ENCODE measurements around the gene TOR4A.

DNA sequence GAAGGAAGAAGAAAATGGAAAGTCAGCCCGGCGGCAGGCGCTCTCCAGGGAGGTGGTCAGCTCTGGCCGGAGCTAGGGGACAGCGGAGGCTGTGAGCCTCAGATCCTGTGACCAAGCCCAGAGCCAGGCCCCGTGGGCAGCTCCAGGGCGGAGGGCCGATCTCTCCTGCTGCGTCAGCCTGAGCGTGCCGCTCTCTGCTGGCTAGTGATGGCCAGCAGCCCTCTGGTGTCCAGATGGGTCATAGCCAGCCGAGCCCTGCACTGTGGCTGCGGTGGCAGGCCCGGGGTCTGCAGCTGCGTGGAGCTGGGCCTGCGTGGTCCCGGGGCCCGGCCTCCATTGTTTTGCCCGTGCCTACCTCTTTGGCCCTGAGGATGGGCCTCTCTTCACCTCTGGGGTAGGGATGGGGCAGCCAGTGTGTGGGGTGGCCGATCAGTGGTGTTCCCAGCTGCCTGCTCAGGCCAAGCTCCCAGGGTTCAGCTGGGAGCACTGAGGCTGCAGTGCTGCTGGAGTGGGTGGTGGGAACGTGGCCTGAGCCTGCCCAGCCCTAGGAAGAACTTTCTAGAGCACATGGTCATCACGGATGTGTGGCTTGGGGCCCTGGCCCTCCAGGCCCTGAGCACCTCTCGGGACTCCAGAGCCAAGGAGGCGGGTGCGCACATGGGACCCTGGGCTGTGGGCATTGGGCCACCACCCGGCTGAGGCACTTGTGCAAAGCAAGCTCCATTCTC, 41.6 kb downstream of the TOR4A start:
- TF ChIP-seq ZFP3 (CRISPR knock-in tag; IDR thresholded peaks at IDR 0.05) (no peak), PPARA (CRISPR knock-in tag; IDR thresholded peaks at IDR 0.05; ENCODE audit: borderline replicate concordance) (no peak), CSDC2 (CRISPR knock-in tag; IDR thresholded peaks at IDR 0.05) (no peak), OSR1 (CRISPR knock-in tag; IDR thresholded peaks at IDR 0.05) (no peak), BACH2 (CRISPR knock-in tag; IDR thresholded peaks at IDR 0.05; ENCODE audit: borderline replicate concordance) (no peak), GLIS3 (CRISPR knock-in tag; IDR thresholded peaks at IDR 0.05) (no peak), ZNF8 (CRISPR knock-in tag; IDR thresholded peaks at IDR 0.05) (no peak), TCF4 (CRISPR knock-in tag; IDR thresholded peaks at IDR 0.05; ENCODE audit: borderline replicate concordance) (no peak), ZNF565 (CRISPR knock-in tag; conservative IDR thresholded peaks at IDR 0.05; ENCODE audit: low read depth) (no peak), ZFP30 (CRISPR knock-in tag; IDR thresholded peaks at IDR 0.05) (no peak), TOX (CRISPR knock-in tag; IDR thresholded peaks at IDR 0.05; ENCODE audit: borderline replicate concordance) (no peak), ESRRG (CRISPR knock-in tag; IDR thresholded peaks at IDR 0.05) (no peak)
- TF ChIP-seq, protein P1, sequence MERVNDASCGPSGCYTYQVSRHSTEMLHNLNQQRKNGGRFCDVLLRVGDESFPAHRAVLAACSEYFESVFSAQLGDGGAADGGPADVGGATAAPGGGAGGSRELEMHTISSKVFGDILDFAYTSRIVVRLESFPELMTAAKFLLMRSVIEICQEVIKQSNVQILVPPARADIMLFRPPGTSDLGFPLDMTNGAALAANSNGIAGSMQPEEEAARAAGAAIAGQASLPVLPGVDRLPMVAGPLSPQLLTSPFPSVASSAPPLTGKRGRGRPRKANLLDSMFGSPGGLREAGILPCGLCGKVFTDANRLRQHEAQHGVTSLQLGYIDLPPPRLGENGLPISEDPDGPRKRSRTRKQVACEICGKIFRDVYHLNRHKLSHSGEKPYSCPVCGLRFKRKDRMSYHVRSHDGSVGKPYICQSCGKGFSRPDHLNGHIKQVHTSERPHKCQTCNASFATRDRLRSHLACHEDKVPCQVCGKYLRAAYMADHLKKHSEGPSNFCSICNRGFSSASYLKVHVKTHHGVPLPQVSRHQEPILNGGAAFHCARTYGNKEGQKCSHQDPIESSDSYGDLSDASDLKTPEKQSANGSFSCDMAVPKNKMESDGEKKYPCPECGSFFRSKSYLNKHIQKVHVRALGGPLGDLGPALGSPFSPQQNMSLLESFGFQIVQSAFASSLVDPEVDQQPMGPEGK (CRISPR knock-in tag; IDR thresholded peaks at IDR 0.05; ENCODE audit: borderline replicate concordance), result no peak
- TF ChIP-seq, protein P2, sequence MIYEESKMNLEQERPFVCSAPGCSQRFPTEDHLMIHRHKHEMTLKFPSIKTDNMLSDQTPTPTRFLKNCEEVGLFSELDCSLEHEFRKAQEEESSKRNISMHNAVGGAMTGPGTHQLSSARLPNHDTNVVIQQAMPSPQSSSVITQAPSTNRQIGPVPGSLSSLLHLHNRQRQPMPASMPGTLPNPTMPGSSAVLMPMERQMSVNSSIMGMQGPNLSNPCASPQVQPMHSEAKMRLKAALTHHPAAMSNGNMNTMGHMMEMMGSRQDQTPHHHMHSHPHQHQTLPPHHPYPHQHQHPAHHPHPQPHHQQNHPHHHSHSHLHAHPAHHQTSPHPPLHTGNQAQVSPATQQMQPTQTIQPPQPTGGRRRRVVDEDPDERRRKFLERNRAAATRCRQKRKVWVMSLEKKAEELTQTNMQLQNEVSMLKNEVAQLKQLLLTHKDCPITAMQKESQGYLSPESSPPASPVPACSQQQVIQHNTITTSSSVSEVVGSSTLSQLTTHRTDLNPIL (CRISPR knock-in tag; IDR thresholded peaks at IDR 0.05; ENCODE audit: low read depth), result no peak
